CD4-positive, alpha-beta T cell treated with Interleukin-17A for 1 hour (primary cell): ENCODE results near the gene SNRPD2.
A peak's percentile ranks its signal among the peaks of the same experiment; 100 is the strongest.
"Not testable (repeated sequence)": the region's sequence is repeated elsewhere in the genome, so short reads cannot be mapped to it uniquely, and the experiment has no call there.

ENCODE experiments used
- DNase-seq: peaks from one replicate; pipeline ENCODE4 v3.0.0-alpha.2; 2020

SNRPD2 gene

DNA sequence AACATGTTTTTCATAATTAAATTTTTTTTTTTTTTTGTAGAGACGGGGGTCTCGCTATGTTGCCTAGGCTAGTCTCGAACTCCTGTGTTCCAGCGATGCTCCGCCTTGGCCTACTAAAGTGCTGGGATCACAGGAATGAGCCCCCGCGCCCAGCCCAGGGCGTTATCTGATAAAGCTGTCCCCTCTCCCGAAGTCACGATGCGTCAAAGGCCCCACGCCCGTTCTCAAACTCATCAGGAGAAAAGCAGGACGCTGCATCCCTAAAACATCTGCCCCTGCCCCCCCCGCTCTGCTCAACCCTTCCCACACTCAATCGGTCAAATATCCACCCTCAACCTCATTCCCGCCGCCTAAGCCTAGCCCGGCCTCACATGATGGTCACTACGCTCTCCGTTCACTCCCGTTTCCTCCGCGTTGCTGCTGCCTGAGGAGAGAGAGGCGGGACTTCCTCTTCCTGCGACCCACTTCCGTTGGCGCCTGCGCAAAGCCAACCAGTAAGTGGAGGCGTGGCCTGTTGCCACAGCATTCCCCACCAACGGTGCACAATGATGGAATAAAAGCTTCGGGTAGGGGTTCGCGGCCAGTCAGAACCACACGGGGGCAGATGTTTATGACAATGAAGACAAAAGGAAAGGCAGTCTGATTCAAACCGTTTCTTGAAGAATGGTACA, at the start of gene SNRPD2:
SNRPD2 (minus strand) TSS at position 438 of the 671 bp plus-strand sequence; CDS start at position 373, 65 bp downstream.
- peak; percentile 94 for DNase-seq

DNA sequence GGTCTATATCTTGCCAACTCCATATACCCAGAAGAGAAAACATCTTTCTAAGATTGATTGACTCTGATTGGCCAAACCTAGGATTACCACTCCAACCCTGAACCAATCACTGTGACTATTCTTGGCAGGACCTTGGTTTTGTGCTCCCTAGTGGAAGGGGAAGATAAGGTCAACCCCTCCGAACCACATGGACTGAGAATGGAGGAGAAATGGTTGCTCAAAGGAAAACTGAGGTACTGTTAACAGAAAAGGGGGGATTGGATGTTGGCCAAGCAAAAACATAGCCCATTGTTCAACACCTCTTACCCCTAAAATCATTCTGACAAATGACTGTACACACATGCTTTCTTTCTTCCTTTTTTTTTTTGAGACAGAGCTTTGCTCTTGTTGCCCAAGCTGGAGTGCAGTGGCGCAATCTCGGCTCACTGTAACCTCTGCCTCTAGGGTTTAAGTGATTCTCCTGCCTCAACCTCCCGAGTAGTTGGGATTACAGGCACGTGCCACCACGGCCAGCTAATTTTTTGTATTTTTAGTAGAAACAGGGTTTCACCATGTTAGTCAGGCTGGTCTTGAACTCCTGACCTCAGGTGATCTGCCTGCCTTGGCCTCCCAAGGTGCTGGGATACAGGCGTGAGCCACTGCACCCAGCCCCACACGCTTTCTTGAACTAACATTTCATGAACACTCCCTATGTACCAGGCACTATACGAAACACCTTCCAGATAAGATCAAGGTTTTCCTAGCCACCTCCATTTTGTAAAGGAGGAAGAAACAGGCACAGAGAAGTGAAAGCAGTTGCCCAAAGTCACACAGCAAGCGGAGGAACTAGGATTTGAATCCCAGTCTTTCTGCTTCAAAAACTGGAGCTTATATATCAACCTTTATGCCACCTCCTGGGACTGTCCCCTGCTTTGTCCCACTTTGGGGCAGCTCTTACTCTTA, 48.0 kb upstream of the SNRPD2 start:
- DNase-seq, result no peak

DNA sequence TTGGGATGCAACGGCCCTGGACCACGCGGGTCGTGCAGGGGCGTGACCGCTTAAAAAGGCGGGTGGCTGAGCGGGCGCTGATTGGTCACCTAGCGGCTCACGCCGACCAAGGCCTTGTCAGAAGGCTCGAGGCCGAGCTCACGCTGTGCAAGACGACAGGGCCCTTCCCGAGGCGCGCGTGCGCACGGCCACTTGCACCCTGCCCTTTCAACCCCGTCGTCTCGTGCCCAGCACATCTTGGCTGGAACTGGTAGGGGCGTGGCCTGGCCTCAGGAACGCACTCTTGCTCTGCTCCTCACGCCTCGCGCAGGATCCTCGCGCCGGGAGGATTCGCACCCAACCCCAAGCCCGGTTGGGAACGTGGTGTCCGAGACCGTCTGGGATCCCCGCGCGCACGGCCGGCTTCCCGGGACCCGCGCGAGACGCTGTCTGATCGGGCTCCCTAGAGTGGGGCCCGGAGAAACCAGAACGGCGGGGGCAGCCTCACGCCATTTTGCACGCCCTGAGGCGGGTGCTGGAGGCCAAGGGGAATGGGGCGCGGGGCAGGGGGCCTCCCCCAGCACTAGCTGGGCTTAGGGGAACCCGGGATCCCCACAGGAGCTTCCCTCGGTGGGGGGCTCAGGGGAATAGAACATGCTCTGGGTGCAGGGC, 41.5 kb upstream of the SNRPD2 start, which contains the start of gene MEIOSIN:
MEIOSIN (plus strand) TSS at position 280 of the 651 bp plus-strand sequence. CDS start 1,938 bp downstream, outside the sequence.
- DNase-seq, result no peak

DNA sequence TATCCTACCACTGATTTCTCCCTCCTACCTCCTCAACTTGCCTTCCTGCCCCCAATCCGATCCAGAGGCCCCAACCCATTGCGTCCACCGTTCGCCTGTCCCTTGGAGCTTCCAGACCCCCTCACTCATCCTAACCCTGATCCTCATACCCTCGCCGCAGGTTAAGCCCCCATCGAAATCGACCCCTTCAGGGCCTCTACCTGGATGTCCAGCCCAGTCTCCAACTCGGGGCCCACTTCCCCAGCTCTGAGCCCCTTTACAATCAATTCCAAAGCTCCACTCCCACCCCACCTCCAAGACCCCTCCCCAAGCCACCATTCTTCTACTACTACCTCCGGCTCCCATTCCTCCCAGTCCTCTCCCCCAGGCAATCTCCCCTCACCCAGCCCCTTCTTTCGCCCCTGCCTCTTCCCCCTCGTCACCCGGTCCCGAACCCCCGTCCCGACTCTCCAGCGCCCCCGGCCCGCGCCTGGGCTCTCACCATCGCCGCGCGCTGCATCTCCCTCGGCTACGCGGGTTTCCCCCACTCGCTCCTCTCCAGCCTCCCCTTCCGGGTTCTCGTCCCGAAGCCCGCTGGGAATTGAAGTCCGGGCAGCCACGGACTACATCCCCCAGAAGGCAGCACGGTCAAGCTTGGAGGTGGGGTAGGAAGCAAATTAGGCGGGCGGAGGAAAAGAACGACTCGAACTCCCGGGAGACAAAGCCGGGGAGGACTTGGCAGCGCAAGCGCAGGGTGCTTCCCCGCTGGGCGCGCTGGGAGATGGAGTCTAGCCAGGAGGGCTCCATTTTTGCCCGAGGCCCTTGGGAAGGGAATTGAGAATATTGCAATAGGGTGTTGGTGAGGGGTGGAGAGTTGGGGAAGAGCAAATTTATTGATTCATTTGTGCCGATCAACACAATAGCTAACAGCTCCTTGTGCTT, 38.9 kb upstream of the SNRPD2 start, which contains the start of gene FBXO46:
FBXO46 (minus strand) TSS at position 529 of the 921 bp plus-strand sequence. CDS start 17,401 bp downstream, outside the sequence.
- peak; percentile 97 for DNase-seq

DNA sequence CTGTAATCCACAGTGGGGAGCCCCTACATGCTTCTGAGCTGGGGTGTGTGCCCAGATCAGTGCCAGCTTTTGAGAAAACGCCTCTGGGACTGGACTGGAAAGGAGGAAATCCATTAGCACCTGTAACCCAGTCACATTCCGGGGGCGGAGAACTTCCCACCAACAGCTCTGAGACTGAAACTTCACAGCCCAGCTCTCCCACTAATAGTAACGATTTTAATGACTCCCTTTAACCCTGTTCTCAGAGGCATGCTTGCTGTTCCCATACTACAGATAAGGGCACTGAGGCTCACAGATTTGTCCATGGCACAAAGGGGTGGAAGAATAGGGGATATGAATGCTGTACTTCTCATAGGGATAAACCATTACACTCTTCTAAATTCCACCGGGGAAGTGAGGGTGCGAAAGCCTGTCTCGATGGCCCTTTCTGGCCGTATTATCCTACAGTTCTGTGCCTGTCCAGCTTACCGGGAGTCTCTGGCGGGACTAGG, 38.1 kb upstream of the SNRPD2 start:
- no peak for DNase-seq

DNA sequence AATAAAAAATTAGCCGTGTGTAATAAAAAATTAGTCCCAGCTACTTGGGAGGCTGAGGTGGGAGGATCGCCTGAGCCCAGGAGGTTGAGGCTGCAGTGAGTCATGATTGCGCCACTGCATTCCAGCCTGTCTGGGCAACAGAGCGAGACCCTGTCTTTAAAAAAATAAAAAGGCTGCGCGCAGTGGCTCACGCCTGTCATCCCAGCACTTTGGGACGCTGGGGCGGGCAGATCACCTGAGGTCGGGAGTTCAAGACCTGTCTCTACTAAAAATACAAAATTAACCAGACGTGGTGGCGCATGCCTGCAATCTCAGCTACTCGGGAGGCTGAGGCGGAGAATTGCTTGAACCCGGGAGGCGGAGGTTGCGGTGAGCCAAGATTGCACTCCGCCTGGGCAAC, 36.9 kb upstream of the SNRPD2 start:
- not testable (repeated sequence) for DNase-seq

DNA sequence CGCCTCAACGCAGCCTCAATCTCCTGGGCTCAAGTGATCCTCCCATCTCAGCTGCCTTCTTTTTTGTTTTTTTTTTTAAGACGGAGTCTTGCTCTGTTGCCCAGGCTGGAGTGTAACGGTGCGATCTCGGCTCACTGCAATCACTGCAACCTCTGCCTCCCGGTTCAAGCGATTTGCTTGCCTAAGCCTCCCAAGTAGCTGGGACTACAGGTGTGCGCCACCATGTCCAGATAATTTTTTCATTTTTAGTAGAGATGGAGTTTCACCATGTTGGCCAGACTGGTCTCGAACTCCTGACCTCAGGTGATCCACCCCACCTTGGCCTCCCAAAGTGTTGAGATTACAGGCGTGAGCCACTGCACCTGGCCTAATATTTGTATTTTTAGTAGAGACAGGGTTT, 28.3 kb upstream of the SNRPD2 start:
- not testable (repeated sequence) for DNase-seq

DNA sequence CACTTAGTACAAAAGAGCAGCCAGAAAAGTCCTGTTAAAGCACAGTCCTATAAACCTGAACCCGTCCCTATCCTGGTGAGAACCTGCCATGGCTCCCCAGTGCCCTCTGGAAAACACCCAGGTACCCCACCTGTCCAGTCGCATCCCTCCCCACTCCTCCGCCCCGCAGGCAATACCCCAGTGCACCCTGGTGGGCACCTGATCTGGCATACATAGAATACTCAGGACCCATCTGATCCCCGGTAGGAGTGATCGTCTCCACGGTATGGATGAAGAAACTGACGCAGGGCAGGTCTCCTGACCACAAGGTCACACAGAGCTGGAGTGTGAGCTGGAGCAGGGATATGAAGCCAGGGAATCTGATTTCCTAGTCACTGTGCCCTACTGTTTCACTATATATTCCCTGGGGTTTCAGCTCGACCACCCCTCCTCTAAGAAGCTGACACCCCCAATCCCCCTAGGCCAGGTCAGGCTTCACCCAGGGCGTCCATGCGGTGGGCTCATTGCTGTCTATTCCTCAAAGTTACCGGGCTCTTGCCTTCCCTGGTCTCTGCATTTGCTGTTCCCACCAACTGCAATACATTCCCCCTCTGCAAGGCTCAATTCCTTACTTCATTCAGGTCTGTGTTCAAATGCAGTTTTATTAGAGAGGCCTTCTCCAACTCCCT, 26.4 kb upstream of the SNRPD2 start:
- DNase-seq, result no peak

DNA sequence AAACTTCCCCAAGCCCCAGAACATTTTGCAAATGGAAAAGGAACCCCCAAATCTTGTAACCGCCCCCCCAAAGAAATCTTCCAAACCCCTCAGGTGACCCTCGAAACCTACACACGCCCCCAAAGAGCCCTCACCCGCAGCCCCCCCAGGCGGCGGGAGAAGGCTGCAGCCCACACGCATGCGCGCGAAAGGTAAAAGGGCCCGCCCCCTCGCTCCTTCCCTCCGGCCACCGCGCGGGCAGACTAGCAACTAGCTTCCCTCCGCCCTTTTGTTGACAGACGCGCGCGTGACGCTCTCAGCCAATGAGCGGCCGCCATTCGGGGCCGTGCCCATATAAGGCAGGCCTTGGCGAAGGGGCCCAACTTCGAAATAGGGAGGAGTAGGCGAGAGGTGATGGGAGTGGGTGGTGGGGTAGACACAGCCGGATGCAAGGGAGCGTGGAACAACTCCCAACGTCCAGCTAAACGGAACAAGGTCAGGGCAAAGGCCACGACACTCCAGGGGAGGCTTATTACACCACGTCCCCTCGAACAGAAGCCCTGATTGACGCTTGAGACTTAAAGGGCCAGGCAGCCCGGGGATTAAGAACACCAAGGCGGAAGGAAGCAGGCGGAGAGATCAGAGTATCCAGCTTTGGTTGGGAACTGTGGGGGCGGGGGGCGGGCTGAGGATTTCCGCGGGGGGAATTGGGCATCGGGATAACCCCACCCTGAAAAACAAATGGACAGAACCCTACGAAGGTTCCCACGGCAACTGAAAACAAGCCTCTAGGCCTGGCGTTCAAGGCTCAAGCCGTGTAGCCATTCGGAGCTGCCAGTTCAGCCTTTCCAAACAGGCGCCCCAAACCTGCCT, 25.6 kb upstream of the SNRPD2 start:
- DNase-seq, result peak; percentile 99

DNA sequence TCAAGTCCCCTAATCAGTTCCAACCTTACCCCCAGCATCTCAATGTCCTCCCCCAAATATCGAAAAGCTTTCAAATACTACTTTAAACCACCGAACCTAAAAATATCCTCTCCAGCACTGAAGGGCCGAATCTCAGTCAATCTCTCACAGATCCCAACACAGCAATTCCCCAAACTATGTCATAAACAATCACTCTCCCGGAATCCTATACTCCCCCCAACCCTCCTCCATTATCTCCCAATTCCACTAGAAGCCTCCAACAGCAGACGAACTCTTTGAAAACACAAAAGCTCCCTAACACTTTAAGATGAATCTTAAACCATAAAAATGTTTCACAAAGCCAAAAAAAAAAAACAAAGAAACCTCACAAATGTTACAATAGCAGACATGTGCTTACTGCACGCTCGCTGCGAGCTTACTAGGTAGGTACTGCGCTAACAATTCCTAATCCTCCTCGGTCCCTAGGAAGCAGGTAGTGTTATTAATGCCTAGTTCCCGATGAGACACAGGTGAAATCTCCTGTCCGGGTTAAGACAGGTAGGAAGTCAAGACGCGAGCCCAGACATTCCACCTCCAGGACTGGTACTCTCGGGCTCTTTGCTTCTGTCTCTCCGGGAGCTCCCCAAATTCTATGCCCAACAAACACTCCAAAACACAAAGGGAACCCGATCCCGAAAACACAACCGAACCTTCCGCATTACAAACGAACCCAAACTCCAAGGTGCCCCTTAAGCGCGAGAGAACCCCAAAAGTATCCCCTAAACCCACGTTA, 24.8 kb upstream of the SNRPD2 start:
- no peak for DNase-seq

DNA sequence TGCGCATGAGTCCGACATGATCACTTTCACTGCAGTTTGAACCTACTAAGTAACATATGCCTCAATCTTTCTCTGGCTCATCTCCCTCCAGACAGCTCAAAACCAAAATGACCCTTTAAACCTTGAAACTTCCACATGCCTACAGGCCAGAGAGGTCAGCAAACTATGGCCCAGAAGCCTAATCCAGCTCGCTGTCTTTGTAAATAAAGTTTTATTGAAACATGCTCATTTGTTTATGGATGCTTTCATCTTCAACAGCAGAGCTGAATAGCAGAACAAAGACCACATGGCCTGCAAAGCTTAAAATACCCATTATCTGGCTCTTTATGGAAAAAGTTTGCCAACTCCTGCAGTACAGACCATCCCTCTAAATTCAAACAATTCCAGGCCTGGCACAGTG, 23.4 kb upstream of the SNRPD2 start:
- no peak for DNase-seq

DNA sequence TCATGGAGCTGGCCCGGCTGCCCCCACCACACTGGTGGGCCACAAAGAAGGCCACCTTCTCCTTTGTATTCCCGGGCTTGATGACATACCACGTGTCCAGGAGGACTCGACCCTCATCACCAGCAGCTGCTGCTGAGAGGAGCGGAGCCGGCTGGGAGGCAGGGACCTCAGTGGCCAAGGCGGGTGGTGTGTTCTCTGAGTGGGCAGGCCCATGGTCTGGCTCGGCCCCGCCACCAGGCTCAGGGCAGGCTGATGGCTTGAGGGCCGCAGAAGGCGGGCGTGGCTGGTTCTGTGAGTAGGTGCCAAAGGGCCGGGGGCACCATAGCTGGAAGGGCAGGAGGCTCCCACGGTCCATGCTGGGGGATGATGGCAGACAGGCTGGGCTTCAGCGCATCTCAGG, 21.4 kb upstream of the SNRPD2 start:
- no peak for DNase-seq

DNA sequence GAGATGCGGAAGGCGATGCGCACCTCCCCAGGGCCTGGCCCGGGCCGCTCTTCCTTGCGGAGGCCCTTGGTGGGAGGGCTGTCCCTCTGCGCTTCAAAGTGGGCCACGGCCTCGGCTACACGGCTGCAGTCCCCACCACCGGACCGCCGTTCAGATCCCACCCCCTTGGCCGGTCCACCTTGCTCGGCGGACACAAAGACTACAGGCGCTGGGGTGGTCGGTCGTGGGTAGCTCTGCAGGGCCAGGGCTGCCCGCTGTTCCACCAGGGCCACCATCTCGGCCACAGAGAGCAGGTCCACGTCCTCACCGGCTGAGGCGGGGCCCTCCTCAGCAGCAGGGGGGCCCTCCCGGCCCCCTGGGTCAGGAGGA, 20.9 kb upstream of the SNRPD2 start:
- no peak for DNase-seq

DNA sequence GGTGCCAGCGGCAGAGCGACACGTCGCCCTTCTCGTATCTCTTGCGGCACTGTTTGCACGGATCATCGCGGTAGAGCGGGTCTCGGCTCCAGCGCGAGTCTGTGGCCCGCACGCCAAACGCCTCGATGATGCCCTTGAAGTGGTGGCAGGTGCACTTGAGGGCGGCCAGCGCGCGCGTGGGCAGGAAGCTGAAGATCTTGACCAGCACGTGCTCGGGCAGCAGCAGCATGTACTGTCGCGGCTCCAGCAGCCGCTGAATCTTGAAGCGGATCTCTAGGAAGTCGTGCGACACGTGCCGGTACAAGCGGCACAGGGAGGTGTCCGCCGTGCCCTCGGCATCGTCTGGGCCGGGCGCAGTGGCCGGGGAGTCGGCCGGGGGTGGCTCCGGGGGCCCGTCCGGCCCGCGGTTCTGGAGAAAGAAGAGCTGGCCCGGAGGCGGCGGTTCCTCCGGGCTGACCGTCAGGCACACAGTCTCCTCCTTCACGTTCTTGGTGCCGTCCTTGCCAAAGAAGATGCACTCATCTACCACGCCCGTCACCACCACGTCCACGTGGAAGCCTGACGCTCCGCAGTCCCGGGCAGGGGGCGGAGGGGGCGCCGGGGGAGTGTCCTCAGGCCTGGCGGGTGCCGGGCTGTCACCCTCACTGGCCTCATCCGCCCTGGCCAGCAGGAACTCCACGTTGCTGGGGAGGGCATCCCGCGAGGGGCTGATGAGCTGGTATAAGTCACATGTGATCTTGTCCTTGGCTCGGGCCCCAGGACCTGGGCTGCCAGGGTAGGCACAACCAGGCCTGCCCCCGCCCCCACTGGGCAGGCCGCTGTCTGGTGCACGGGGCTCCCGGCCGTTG, 20.3 kb upstream of the SNRPD2 start:
- DNase-seq, result no peak

DNA sequence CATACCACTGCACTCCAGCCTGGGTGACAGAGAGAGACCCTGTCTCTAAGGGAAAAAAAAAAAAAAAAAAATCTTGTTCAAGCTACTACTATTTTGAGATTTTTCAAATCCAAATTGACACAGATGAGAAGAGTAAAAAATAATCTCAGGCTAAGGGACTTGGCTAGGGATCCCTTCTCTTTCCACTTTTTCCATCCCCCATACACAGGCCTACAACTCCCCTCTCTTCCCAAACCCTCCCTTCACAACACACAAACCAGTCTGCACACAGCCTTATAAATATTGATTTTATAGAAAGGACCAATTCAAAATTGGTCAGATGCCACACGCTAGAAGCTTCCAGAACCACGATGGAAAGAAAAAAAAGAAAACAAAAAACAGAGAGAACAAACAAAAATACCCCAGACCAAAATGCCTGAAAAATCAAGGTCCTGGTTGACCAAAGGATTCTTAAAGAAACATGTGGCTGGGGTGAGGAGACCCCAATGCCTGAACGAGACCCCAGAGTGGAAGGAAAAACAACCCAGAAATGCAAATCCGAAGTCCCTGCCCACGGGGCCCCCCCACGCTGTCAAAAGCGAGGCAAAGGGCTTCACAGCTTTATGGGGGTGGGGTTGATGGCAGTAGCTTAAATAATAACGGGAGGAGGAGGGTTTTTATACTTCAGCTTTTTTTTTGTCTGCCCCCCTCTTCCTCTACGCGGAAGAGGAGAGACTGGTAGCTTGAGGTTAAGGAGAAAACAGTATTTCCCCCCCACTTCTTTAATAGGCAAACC, 18.8 kb upstream of the SNRPD2 start:
- DNase-seq, result no peak

DNA sequence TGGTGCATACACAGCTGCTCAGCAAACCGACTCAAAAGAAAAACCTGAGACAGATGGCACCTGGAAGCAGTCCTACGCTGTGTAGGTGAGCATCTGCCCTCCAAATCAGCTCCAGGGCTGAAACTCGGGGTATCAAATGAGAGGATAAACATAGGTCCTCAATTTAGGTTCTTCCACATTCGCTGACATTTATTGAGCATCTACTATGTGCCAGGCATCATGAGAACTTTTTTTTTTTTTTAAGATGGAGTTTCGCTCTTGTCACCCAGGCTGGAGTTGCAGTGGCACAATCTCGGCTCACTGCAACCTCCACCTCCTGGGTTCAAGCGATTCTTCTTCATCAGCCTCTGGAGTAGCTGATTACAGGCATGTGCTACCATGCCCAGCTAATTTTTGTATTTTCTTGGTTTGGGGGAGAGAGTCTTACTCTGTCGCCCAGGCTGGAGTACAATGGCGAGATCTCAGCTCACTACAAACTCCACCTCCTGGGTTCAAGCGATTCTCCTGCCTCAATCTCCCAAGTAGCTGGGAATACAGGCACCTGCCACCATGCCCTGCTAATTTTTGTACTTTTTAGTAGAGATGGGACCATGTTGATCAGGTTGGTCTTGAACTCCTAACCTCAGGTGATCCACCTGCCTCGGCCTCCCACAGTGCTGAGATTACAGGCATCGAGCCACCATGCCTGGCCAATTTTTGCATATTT, 14.1 kb upstream of the SNRPD2 start:
- DNase-seq, result no peak

DNA sequence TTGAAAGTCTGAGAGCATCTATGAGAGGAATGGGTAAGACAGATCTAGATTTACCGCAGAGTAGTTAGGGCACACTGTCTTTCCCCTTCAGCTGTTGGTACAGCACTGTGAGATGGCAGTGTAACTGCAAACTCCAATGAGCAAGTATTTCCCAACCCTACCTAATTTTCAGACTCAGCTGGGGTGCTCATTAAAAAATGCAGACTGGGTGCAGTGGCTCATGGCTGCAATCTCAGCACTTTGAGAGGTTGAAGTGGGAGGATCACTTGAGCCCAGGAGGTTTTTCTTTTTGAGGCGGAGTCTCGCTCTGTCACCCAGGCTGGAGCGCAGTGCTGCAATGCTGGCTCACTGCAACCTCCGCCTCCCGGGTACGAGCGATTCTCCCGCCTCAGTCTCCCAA, 13.4 kb upstream of the SNRPD2 start:
- DNase-seq, result no peak
